Panc1 (cell line): Measurements from ENCODE around the gene FOXD4L3.
"Not testable (repeated sequence)": the region's sequence is repeated elsewhere in the genome, so short reads cannot be mapped to it uniquely, and the experiment has no call there.

Experiments used
- CTCF ChIP-seq: fragments of 450-650 bp; IDR thresholded peaks from 2 replicates; pipeline ENCODE4 v1.5.1; 2017; ENCODE audit warnings: mild to moderate bottlenecking
- POLR2AphosphoS5 ChIP-seq: IDR thresholded peaks from 2 replicates; pipeline ENCODE4 v1.6.1; 2012; ENCODE audit warnings: mild to moderate bottlenecking, low read depth, low read length, moderate library complexity
- REST ChIP-seq, 2 experiments: IDR thresholded peaks; 2 replicates each; pipeline ENCODE4 v1.6.1; 2011 to 2012; ENCODE audit warnings: low read depth in 2 of 2, control low read depth in 1 of 2, low read length in 1 of 2, mild to moderate bottlenecking in 1 of 2, moderate library complexity in 1 of 2; ENCODE audit not compliant: insufficient read depth in 1 of 2
- TCF7L2 ChIP-seq: IDR thresholded peaks from 2 replicates; pipeline ENCODE4 v1.6.1; 2011; ENCODE audit warnings: mild to moderate bottlenecking, low read depth, low read length, inconsistent platforms

GRCh38 chr9:68336639-68337339 lies 34.1 kb downstream of the FOXD4L3 start:
- TF ChIP-seq CTCF; TCF7L2; REST (IDR thresholded peaks at IDR 0.05; ENCODE audit: insufficient read depth in 1 of 2, low read depth in 2 of 2, low read length in 1 of 2); POLR2AphosphoS5: not testable (repeated sequence)
